ENCODE measurements around the gene TAOK2.

DNA sequence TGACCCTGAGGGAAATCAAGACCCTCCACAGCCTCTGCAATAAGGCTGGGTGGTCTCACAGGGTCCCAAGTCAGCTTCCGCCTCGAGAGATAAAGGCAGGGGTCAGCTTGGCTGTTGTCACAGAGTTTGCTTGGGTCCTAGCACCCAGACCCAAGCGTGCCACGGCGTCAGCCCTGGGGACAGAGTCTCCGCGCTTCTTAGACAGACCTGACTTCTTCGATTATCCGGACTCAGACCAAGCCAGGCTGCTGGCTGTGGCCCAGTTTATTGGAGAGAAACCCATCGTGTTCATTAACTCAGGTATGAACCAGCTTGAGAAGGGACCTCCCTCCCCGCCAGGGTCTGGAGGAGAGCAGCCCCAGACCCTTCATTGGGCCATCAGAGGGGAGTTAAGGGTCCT is 49.9 kb downstream of the TAOK2 start:
- TF ChIP-seq, protein P1, sequence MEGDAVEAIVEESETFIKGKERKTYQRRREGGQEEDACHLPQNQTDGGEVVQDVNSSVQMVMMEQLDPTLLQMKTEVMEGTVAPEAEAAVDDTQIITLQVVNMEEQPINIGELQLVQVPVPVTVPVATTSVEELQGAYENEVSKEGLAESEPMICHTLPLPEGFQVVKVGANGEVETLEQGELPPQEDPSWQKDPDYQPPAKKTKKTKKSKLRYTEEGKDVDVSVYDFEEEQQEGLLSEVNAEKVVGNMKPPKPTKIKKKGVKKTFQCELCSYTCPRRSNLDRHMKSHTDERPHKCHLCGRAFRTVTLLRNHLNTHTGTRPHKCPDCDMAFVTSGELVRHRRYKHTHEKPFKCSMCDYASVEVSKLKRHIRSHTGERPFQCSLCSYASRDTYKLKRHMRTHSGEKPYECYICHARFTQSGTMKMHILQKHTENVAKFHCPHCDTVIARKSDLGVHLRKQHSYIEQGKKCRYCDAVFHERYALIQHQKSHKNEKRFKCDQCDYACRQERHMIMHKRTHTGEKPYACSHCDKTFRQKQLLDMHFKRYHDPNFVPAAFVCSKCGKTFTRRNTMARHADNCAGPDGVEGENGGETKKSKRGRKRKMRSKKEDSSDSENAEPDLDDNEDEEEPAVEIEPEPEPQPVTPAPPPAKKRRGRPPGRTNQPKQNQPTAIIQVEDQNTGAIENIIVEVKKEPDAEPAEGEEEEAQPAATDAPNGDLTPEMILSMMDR (IDR thresholded peaks at IDR 0.05) = no peak
- no peak for TF ChIP-seq POLR2A (IDR thresholded peaks at IDR 0.05)
